Ishikawa (cell line): ENCODE results near the gene MFRP.
A peak's percentile ranks its signal among the peaks of the same experiment; 100 is the strongest.

Source experiments
- CEBPB ChIP-seq: IDR thresholded peaks from 2 replicates; pipeline ENCODE4 v1.6.1; 2012
- CREB1 ChIP-seq: IDR thresholded peaks from 2 replicates; pipeline ENCODE4 v1.6.1; 2012; ENCODE audit warnings: low read depth
- EGR1 ChIP-seq: IDR thresholded peaks from 2 replicates; pipeline ENCODE4 v1.6.1; 2012
- EP300 ChIP-seq: IDR thresholded peaks from 2 replicates; pipeline ENCODE4 v1.6.1; 2012; ENCODE audit warnings: borderline replicate concordance
- FOXM1 ChIP-seq: IDR thresholded peaks from 2 replicates; pipeline ENCODE4 v1.6.1; 2012; ENCODE audit warnings: low read depth, borderline replicate concordance
- MAX ChIP-seq: IDR thresholded peaks from 2 replicates; pipeline ENCODE4 v1.6.1; 2012
- NFIC ChIP-seq: IDR thresholded peaks from 2 replicates; pipeline ENCODE4 v1.6.1; 2012
- RAD21 ChIP-seq: IDR thresholded peaks from 2 replicates; pipeline ENCODE4 v1.6.1; 2012; ENCODE audit warnings: low read depth
- REST ChIP-seq: IDR thresholded peaks from 2 replicates; pipeline ENCODE4 v1.6.1; 2012; ENCODE audit warnings: low read depth, mild to moderate bottlenecking
- TAF1 ChIP-seq: IDR thresholded peaks from 2 replicates; pipeline ENCODE4 v1.6.1; 2012; ENCODE audit warnings: low read depth, mild to moderate bottlenecking
- TCF12 ChIP-seq: IDR thresholded peaks from 2 replicates; pipeline ENCODE4 v1.6.1; 2012; ENCODE audit warnings: low read depth
- TEAD4 ChIP-seq: IDR thresholded peaks from 2 replicates; pipeline ENCODE4 v1.6.1; 2012
- USF1 ChIP-seq: IDR thresholded peaks from 2 replicates; pipeline ENCODE4 v1.6.1; 2012
- YY1 ChIP-seq: IDR thresholded peaks from 2 replicates; pipeline ENCODE4 v1.6.1; 2012; ENCODE audit warnings: low read depth
- ZBTB7A ChIP-seq: IDR thresholded peaks from 2 replicates; pipeline ENCODE4 v1.6.1; 2012; ENCODE audit warnings: low read depth

Gene MFRP

GRCh38 chr11:119318240-119319135 lies 28.0 kb downstream of the MFRP start:
- TF ChIP-seq USF1: no peak
- no peak for TF ChIP-seq EGR1
- no peak for TF ChIP-seq CEBPB
- TF ChIP-seq FOXM1: no peak
- no peak for TF ChIP-seq TCF12
- TF ChIP-seq EP300: no peak
- TF ChIP-seq TEAD4: no peak
- no peak for TF ChIP-seq NFIC
- TF ChIP-seq TAF1: no peak

- TF ChIP-seq ZBTB7A (no peak), CEBPB (no peak), USF1 (no peak), MAX (no peak), NFIC (no peak), EP300 (no peak), FOXM1 (no peak), EGR1 (no peak), CREB1 (no peak)
These were observed 28.8 kb downstream of the MFRP start for GRCh38 chr11:119317592-119318239.

- peak; percentile 24; the same call in 1 of the 2 replicates for TF ChIP-seq ZBTB7A
- no peak for TF ChIP-seq YY1
- TF ChIP-seq TAF1: peak; percentile 80
- peak; percentile 58; the same call in 1 of the 2 replicates for TF ChIP-seq MAX
These were observed 29.5 kb downstream of the MFRP start, which contains the start of gene MCAM for GRCh38 chr11:119316729-119317591. Gene MCAM, minus strand, starts transcription at chr11:119317130. Its CDS starts 29 bp downstream, at chr11:119317101.

- TF ChIP-seq TCF12 (0 out of 2 replicates have a peak, but pooled peaks have one; percentile 12), TAF1 (no peak), RAD21 (no peak), YY1 (no peak), NFIC (peak; percentile 57), REST (no peak), CEBPB (no peak), ZBTB7A (no peak; the same call in none of the 2 replicates), TEAD4 (no peak), CREB1 (no peak), MAX (no peak)
These were observed 30.3 kb downstream of the MFRP start for GRCh38 chr11:119316016-119316728.

- TF ChIP-seq TAF1: no peak
- TF ChIP-seq EGR1: no peak
- TF ChIP-seq YY1: no peak
- TF ChIP-seq MAX: no peak
- no peak for TF ChIP-seq NFIC
- TF ChIP-seq RAD21: no peak
These were observed 31.1 kb downstream of the MFRP start for GRCh38 chr11:119315131-119316015.
